NCI-H1417 (cell line): ENCODE results near the gene SAMD1.

Experiments
- DNase-seq, 3 experiments: peaks; one replicate each; lab custom pipeline; 2025; lab: John Stamatoyannopoulos, UW

SAMD1 gene

GRCh38 chr19:14113762-14114414 lies 23.3 kb upstream of the SAMD1 start:
- DNase-seq, result no peak

GRCh38 chr19:14112809-14113385 lies 22.3 kb upstream of the SAMD1 start:
- no peak for DNase-seq

GRCh38 chr19:14112051-14112808 lies 21.7 kb upstream of the SAMD1 start:
- DNase-seq, result no peak

- no peak for DNase-seq
Measured at GRCh38 chr19:14111486-14111885, 20.9 kb upstream of the SAMD1 start.

GRCh38 chr19:14110650-14111049 lies 20.1 kb upstream of the SAMD1 start:
- DNase-seq, result no peak

GRCh38 chr19:14107581-14108461 lies 17.3 kb upstream of the SAMD1 start:
- DNase-seq, result no peak

- no peak for DNase-seq
Measured at GRCh38 chr19:14106840-14107239, 16.3 kb upstream of the SAMD1 start.

GRCh38 chr19:14105680-14106079 lies 15.1 kb upstream of the SAMD1 start:
- DNase-seq, result no peak

GRCh38 chr19:14103310-14103709 lies 12.8 kb upstream of the SAMD1 start:
- no peak for DNase-seq

- no peak for DNase-seq
Measured at GRCh38 chr19:14102756-14103155, 12.2 kb upstream of the SAMD1 start.

GRCh38 chr19:14102102-14102696 lies 11.6 kb upstream of the SAMD1 start:
- no peak for DNase-seq

- no peak for DNase-seq
Measured at GRCh38 chr19:14101003-14101545, 10.5 kb upstream of the SAMD1 start.

- DNase-seq, result no peak
Measured at GRCh38 chr19:14097532-14098151, 7.1 kb upstream of the SAMD1 start.

GRCh38 chr19:14096272-14096992 lies 5.9 kb upstream of the SAMD1 start:
- DNase-seq, result no peak

- no peak for DNase-seq
Measured at GRCh38 chr19:14094854-14095253, 4.3 kb upstream of the SAMD1 start.

- DNase-seq, result no peak
Measured at GRCh38 chr19:14093117-14093823, 2.7 kb upstream of the SAMD1 start.

GRCh38 chr19:14091813-14092462 lies 1.4 kb upstream of the SAMD1 start:
- peak in 1 of 3 experiments; percentile 43 for DNase-seq

GRCh38 chr19:14091081-14091812 lies 696 bp upstream of the SAMD1 start:
- DNase-seq, result peak; percentile 7 to 94 (median 92)
